ENCODE results near the gene EFHD1. TPM values are rescaled to one million over a fixed set of nuclear protein-coding genes. Genes with fewer than 3 reads are reported as not detected.

The EFHD1 gene
- total and polyA plus RNA-seq, 9 of the 15 experiments (the other 6 are each of a cell fraction or from before 2014, with no cell fraction given): 0.66 to 9.1 (median 2.0) TPM

DNA sequence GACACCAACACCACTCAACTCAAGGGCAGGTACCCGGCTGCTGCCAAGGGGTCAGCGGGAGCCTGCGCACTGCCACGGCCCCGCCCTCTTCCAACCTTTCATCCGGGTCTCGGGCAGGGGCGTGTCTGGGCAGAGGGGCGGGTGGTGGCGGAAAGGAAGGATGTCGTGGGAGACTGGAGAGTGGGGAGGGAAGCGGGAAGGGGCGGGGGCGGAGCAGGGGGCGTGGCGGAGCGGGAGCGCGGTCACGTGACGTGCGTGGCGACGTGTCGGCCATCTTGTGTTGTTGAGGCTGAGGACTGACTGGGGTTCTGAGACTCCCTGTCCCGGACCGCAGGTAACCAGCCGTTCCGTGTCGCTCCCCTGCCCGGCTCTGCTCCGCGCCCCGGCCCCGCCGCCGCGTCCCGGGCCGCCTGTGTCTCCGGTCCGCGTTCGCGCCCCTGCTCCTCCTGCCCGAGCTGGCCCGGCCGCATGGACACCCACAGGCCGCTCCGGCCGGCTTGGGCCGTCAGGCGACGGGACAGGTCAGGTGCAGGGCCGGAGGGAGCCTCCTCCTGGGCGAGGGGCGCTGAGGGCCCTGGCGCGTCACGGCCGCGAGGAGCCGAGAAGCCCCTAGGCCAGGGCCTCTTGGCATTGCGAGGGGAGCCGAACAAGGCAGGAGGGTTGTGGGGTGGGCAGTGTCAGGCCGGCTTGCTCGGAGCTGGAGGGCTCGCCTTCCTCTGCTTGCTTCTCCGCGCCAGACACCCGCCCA, 63.8 kb downstream of the EFHD1 start, which contains the start of gene GIGYF2 (continued):
- TF ChIP-seq NCOA2 (IDR thresholded peaks at IDR 0.05; ENCODE audit: partially characterized antibody in 2 of 2) (no peak), ZKSCAN8 (CRISPR knock-in tag; IDR thresholded peaks at IDR 0.05) (no peak), HMG20A (CRISPR knock-in tag; conservative IDR thresholded peaks at IDR 0.05) (no peak), LEF1 (IDR thresholded peaks at IDR 0.05) (no peak), CEBPB (tag; IDR thresholded peaks at IDR 0.05) (no peak), NFYB (IDR thresholded peaks at IDR 0.05; ENCODE audit: extremely low read depth, insufficient read length) (no peak), BRD9 (IDR thresholded peaks at IDR 0.05; ENCODE audit: low read depth, partially characterized antibody) (no peak), ZNF263 (CRISPR knock-in tag; IDR thresholded peaks at IDR 0.05; ENCODE audit: borderline replicate concordance) (no peak), ZNF436 (CRISPR knock-in tag; IDR thresholded peaks at IDR 0.05) (no peak), MTA3 (IDR thresholded peaks at IDR 0.05; ENCODE audit: borderline replicate concordance) (no peak), PRMT5 (CRISPR knock-in tag; IDR thresholded peaks at IDR 0.05) (no peak), SNRNP70 (optimal IDR thresholded peaks at IDR 0.05; ENCODE audit: low read depth, low read length) (no peak), RB1 (IDR thresholded peaks at IDR 0.05; ENCODE audit: low read depth) (peak; percentile 37; the same call in 1 of the 2 replicates), ARHGAP35 (IDR thresholded peaks at IDR 0.05; ENCODE audit: partially characterized antibody) (no peak), SRSF3 (IDR thresholded peaks at IDR 0.05; ENCODE audit: insufficient read depth, low read length) (no peak), NFATC3 (IDR thresholded peaks at IDR 0.05) (no peak), PPARD (CRISPR knock-in tag; IDR thresholded peaks at IDR 0.05) (no peak)
- TF ChIP-seq, protein P1, sequence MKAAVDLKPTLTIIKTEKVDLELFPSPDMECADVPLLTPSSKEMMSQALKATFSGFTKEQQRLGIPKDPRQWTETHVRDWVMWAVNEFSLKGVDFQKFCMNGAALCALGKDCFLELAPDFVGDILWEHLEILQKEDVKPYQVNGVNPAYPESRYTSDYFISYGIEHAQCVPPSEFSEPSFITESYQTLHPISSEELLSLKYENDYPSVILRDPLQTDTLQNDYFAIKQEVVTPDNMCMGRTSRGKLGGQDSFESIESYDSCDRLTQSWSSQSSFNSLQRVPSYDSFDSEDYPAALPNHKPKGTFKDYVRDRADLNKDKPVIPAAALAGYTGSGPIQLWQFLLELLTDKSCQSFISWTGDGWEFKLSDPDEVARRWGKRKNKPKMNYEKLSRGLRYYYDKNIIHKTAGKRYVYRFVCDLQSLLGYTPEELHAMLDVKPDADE (conservative IDR thresholded peaks at IDR 0.05; ENCODE audit: control insufficient read depth, low read depth, low read length): no peak; the same call in none of the 2 replicates
- TF ChIP-seq, protein P2, sequence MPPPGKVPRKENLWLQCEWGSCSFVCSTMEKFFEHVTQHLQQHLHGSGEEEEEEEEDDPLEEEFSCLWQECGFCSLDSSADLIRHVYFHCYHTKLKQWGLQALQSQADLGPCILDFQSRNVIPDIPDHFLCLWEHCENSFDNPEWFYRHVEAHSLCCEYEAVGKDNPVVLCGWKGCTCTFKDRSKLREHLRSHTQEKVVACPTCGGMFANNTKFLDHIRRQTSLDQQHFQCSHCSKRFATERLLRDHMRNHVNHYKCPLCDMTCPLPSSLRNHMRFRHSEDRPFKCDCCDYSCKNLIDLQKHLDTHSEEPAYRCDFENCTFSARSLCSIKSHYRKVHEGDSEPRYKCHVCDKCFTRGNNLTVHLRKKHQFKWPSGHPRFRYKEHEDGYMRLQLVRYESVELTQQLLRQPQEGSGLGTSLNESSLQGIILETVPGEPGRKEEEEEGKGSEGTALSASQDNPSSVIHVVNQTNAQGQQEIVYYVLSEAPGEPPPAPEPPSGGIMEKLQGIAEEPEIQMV (tag; conservative IDR thresholded peaks at IDR 0.05; ENCODE audit: low read depth): no peak
- TF ChIP-seq, protein P3, sequence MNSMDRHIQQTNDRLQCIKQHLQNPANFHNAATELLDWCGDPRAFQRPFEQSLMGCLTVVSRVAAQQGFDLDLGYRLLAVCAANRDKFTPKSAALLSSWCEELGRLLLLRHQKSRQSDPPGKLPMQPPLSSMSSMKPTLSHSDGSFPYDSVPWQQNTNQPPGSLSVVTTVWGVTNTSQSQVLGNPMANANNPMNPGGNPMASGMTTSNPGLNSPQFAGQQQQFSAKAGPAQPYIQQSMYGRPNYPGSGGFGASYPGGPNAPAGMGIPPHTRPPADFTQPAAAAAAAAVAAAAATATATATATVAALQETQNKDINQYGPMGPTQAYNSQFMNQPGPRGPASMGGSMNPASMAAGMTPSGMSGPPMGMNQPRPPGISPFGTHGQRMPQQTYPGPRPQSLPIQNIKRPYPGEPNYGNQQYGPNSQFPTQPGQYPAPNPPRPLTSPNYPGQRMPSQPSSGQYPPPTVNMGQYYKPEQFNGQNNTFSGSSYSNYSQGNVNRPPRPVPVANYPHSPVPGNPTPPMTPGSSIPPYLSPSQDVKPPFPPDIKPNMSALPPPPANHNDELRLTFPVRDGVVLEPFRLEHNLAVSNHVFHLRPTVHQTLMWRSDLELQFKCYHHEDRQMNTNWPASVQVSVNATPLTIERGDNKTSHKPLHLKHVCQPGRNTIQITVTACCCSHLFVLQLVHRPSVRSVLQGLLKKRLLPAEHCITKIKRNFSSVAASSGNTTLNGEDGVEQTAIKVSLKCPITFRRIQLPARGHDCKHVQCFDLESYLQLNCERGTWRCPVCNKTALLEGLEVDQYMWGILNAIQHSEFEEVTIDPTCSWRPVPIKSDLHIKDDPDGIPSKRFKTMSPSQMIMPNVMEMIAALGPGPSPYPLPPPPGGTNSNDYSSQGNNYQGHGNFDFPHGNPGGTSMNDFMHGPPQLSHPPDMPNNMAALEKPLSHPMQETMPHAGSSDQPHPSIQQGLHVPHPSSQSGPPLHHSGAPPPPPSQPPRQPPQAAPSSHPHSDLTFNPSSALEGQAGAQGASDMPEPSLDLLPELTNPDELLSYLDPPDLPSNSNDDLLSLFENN (IDR thresholded peaks at IDR 0.05; ENCODE audit: low read depth in 2 of 2, low read length in 2 of 2): no peak
- TF ChIP-seq, protein P4, sequence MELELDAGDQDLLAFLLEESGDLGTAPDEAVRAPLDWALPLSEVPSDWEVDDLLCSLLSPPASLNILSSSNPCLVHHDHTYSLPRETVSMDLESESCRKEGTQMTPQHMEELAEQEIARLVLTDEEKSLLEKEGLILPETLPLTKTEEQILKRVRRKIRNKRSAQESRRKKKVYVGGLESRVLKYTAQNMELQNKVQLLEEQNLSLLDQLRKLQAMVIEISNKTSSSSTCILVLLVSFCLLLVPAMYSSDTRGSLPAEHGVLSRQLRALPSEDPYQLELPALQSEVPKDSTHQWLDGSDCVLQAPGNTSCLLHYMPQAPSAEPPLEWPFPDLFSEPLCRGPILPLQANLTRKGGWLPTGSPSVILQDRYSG (tag; conservative IDR thresholded peaks at IDR 0.05; ENCODE audit: low read depth): no peak

Measured in K562 (cell line).